ENCODE results near the gene BUD31. TPM values are rescaled to one million over a fixed set of nuclear protein-coding genes. Genes with fewer than 3 reads are reported as not detected.

Gene BUD31
- total and polyA plus RNA-seq, 9 of the 15 experiments (the other 6 are each of a cell fraction or from before 2014, with no cell fraction given), result 105 to 342 (median 247) TPM

- TF ChIP-seq ZNF76 (CRISPR knock-in tag; IDR thresholded peaks at IDR 0.05; ENCODE audit: borderline replicate concordance) (peak; percentile 69; the same call in 1 of the 2 replicates), RBM22 (IDR thresholded peaks at IDR 0.05; ENCODE audit: low read depth, low read length, poor library complexity, severe bottlenecking) (no peak), UBTF (IDR thresholded peaks at IDR 0.05; ENCODE audit: borderline replicate concordance in 1 of 2, low read depth in 2 of 2, low read length in 2 of 2) (peak; percentile 39 to 66; a peak in 1 of 4 replicates), HCFC1 (IDR thresholded peaks at IDR 0.05; ENCODE audit: low read depth, low read length) (peak; percentile 86), BACH1 (tag; IDR thresholded peaks at IDR 0.05) (no peak), RFX7 (CRISPR knock-in tag; IDR thresholded peaks at IDR 0.05) (no peak), NCOA1 (IDR thresholded peaks at IDR 0.05; ENCODE audit: low read depth) (no peak), JUNB (CRISPR knock-in tag; conservative IDR thresholded peaks at IDR 0.05) (0 out of 2 replicates have a peak, but pooled peaks have one; percentile 12), NFE2 (IDR thresholded peaks at IDR 0.05; ENCODE audit: low read depth) (no peak), ATF6 (CRISPR knock-in tag; IDR thresholded peaks at IDR 0.05) (no peak; the same call in 1 of the 2 replicates), RBM14 (IDR thresholded peaks at IDR 0.05; ENCODE audit: borderline replicate concordance, insufficient read depth, low read depth, low read length) (no peak), MYBL2 (IDR thresholded peaks at IDR 0.05; ENCODE audit: low read depth) (no peak), MYBL2 (CRISPR knock-in tag; IDR thresholded peaks at IDR 0.05; ENCODE audit: borderline replicate concordance) (no peak), ZNF778 (CRISPR knock-in tag; IDR thresholded peaks at IDR 0.05) (no peak), TCF3 (CRISPR knock-in tag; IDR thresholded peaks at IDR 0.05) (peak; percentile 34; the same call in 1 of the 2 replicates), HSF4 (CRISPR knock-in tag; IDR thresholded peaks at IDR 0.05; ENCODE audit: borderline replicate concordance) (no peak), DIDO1 (tag; IDR thresholded peaks at IDR 0.05; ENCODE audit: low read depth) (no peak), GABPA (tag; conservative IDR thresholded peaks at IDR 0.05; ENCODE audit: low read depth) (peak; percentile 75), NFATC3 (IDR thresholded peaks at IDR 0.05) (no peak), IRF2 (CRISPR knock-in tag; IDR thresholded peaks at IDR 0.05) (no peak), WHSC1 (IDR thresholded peaks at IDR 0.05; ENCODE audit: low read length) (no peak)
These were observed 30.1 kb downstream of the BUD31 start, which contains the start of the genes CPSF4 and PTCD1 (continued) for GRCh38 chr7:99438573-99439480.
